Peyer's patch (tissue), 4 donors: ENCODE data around the gene DOC2A.

Experiments
- POLR2A ChIP-seq, 2 donors: fragments of 450-650 bp; IDR thresholded peaks; one replicate each; pipeline ENCODE4 v1.5.1; 2017; ENCODE audit warnings: antibody characterized with exemption in 2 of 2, mild to moderate bottlenecking in 2 of 2, moderate library complexity in 2 of 2
- TF ChIP-seq, protein P1 (sequence below), 6 experiments: fragments of 450-650 bp in 4 of 6; fragments of 200-600 bp in 2 of 6; sonication (generic) in 1 of 6; IDR thresholded peaks; one replicate each; pipeline ENCODE4 v1.5.1; 2017 to 2019; ENCODE audit warnings: antibody characterized with exemption in 6 of 6, mild to moderate bottlenecking in 3 of 6, moderate library complexity in 1 of 6

DNA sequence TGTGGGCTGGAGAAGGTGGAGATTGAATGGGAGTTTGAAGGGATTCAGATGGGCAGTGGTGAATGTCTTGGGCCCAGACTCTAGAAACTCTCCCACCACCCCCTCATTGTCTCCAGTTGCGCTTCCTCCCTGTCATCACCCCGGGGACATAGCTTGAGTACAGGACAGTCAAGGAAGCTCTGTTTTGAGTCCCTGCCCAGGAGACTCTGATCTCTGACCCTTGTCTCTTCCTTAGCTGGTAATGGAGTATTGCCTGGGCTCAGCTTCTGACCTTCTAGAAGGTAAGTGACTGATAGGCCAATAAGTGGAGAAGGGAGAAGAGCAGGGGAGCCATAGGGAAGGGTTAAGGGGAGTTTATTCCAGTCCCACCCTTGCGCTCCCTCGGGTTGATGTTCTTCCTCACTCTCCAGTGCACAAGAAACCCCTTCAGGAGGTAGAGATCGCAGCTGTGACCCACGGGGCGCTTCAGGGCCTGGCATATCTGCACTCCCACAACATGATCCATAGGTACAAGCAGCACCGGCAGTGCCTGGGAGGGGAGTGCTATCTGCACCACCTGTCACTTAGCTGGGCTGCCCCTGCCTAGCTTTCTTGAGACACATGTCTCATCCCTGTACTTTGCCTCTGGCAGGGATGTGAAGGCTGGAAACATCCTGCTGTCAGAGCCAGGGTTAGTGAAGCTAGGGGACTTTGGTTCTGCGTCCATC is 32.1 kb downstream of the DOC2A start:
- TF ChIP-seq, protein P1, sequence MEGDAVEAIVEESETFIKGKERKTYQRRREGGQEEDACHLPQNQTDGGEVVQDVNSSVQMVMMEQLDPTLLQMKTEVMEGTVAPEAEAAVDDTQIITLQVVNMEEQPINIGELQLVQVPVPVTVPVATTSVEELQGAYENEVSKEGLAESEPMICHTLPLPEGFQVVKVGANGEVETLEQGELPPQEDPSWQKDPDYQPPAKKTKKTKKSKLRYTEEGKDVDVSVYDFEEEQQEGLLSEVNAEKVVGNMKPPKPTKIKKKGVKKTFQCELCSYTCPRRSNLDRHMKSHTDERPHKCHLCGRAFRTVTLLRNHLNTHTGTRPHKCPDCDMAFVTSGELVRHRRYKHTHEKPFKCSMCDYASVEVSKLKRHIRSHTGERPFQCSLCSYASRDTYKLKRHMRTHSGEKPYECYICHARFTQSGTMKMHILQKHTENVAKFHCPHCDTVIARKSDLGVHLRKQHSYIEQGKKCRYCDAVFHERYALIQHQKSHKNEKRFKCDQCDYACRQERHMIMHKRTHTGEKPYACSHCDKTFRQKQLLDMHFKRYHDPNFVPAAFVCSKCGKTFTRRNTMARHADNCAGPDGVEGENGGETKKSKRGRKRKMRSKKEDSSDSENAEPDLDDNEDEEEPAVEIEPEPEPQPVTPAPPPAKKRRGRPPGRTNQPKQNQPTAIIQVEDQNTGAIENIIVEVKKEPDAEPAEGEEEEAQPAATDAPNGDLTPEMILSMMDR (IDR thresholded peaks at IDR 0.05): no peak
- TF ChIP-seq POLR2A (IDR thresholded peaks at IDR 0.05): no peak
